ENCODE measurements around the gene PALLD.

PALLD gene

DNA sequence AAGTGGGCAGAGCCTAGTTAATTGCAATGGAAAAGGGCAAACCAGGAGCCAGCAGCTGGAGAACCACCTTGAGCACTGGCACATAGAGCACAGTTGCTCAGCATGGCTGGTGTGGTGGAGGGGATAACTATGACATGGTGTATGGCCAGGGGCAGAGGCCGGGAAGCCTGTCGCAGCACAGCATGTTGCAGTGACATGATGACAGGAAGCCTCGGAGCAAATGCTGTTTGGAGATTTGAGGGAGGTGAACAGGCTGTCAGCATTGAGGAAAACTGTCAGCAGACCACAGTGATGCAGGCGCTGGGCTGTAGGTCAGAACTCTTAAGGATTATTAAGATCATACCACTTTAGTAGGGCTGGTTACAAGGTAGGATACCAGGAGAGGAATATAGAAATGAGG is 284.5 kb downstream of the PALLD start:
- no peaks in the 10 kb centered on the region for H3K9me3 ChIP-seq
- H3K4me3 ChIP-seq (ENCODE audit: low read depth, low read length): no peak overlapping the region
- no peaks in the 10 kb centered on the region for H3K36me3 ChIP-seq
- TF ChIP-seq, protein P1, sequence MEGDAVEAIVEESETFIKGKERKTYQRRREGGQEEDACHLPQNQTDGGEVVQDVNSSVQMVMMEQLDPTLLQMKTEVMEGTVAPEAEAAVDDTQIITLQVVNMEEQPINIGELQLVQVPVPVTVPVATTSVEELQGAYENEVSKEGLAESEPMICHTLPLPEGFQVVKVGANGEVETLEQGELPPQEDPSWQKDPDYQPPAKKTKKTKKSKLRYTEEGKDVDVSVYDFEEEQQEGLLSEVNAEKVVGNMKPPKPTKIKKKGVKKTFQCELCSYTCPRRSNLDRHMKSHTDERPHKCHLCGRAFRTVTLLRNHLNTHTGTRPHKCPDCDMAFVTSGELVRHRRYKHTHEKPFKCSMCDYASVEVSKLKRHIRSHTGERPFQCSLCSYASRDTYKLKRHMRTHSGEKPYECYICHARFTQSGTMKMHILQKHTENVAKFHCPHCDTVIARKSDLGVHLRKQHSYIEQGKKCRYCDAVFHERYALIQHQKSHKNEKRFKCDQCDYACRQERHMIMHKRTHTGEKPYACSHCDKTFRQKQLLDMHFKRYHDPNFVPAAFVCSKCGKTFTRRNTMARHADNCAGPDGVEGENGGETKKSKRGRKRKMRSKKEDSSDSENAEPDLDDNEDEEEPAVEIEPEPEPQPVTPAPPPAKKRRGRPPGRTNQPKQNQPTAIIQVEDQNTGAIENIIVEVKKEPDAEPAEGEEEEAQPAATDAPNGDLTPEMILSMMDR (IDR thresholded peaks at IDR 0.05; ENCODE audit: low read depth, low read length): no peak
- DNase-seq: no peak
- H3K4me1 ChIP-seq: no peaks in the 10 kb centered on the region
- no peaks in the 10 kb centered on the region for H3K27me3 ChIP-seq

DNA sequence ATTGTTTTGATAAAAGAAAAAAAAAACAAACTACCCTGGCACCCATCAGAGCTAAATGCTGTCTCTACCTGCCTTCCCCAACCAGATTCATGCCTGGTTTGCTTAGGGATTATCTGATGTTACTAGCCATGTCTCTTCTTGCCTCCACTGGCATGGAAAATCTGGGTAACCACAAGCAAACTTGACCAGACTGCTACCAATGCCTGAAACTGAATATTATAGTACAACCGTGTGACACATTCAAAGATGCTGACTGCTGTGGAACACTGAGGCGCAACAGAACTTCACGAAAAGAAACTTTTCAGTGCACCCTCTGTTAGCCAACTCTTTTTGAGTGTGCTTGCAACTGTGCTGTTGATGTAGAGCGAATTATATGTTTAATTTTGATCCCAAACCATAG is 285.1 kb downstream of the PALLD start:
- Histone ChIP-seq H3K27me3 (no peaks in the 10 kb centered on the region), H3K4me1 (no peaks in the 10 kb centered on the region), H3K4me3 (ENCODE audit: low read depth, low read length) (no peak overlapping the region), H3K36me3 (no peaks in the 10 kb centered on the region), H3K9me3 (no peaks in the 10 kb centered on the region)
- TF ChIP-seq, protein P1 (IDR thresholded peaks at IDR 0.05; ENCODE audit: low read depth, low read length): no peak
- DNase-seq: no peak

DNA sequence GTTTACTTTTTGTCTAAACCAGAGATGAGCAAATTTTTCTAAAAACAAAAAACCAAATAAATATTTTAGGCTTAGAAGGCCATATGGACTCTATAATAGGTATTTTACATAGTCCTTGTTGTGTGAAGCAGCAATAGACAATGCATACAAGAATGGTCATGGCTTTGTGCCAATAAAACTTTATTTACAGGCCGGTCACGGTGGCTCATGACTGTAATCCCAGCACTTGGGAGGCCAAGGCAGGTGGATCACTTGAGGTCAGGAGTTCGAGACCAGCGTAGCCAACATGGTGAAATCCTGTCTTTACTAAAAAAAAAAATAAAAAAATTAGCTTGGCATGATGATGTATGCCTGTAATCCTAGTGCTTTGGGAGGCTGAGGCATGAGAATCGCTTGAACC is 285.6 kb downstream of the PALLD start:
- Histone ChIP-seq H3K9me3 (no peaks in the 10 kb centered on the region), H3K36me3 (no peaks in the 10 kb centered on the region), H3K27me3 (no peaks in the 10 kb centered on the region), H3K4me3 (ENCODE audit: low read depth, low read length) (no peak overlapping the region), H3K4me1 (no peaks in the 10 kb centered on the region)
- no peak for DNase-seq
- TF ChIP-seq, protein P1 (IDR thresholded peaks at IDR 0.05; ENCODE audit: low read depth, low read length): no peak

GRCh38 chr4:168784786-168785461 is 288.1 kb downstream of the PALLD start:
- H3K27me3 ChIP-seq: no peaks in the 10 kb centered on the region
- H3K4me3 ChIP-seq (ENCODE audit: low read depth, low read length): no peak overlapping the region
- TF ChIP-seq, protein P1 (IDR thresholded peaks at IDR 0.05; ENCODE audit: low read depth, low read length): no peak
- no peaks in the 10 kb centered on the region for H3K36me3 ChIP-seq
- no peak for DNase-seq
- no peaks in the 10 kb centered on the region for H3K9me3 ChIP-seq
- H3K4me1 ChIP-seq: no peaks in the 10 kb centered on the region

GRCh38 chr4:168787334-168787733 is 290.5 kb downstream of the PALLD start:
- no peaks in the 10 kb centered on the region for H3K36me3 ChIP-seq
- no peak for DNase-seq
- no peaks in the 10 kb centered on the region for H3K9me3 ChIP-seq
- TF ChIP-seq, protein P1 (IDR thresholded peaks at IDR 0.05; ENCODE audit: low read depth, low read length): no peak
- H3K4me3 ChIP-seq (ENCODE audit: low read depth, low read length): no peak overlapping the region
- no peaks in the 10 kb centered on the region for H3K4me1 ChIP-seq
- no peaks in the 10 kb centered on the region for H3K27me3 ChIP-seq

GRCh38 chr4:168787801-168788595 is 291.1 kb downstream of the PALLD start:
- Histone ChIP-seq H3K4me3 (ENCODE audit: low read depth, low read length) (no peak overlapping the region), H3K36me3 (no peaks in the 10 kb centered on the region), H3K9me3 (no peaks in the 10 kb centered on the region), H3K4me1 (no peaks in the 10 kb centered on the region), H3K27me3 (no peaks in the 10 kb centered on the region)
- DNase-seq: no peak
- TF ChIP-seq, protein P1 (IDR thresholded peaks at IDR 0.05; ENCODE audit: low read depth, low read length): no peak
